Left colon (tissue), 2 donors: ENCODE results near the gene MRAS. TPM values are rescaled to one million over a fixed set of nuclear protein-coding genes. Genes with fewer than 3 reads are reported as not detected.
"Not testable (repeated sequence)": the region's sequence is repeated elsewhere in the genome, so short reads cannot be mapped to it uniquely, and the experiment has no call there.

Source experiments
- ATAC-seq: fragments of 200-7000 bp; cut with Tn5 transposase; one replicate; pipeline ENCODE4 v1.9.1; 2020; ENCODE audit warnings: mild to moderate bottlenecking, moderate library complexity
- DNase-seq, 2 donors: peaks; one replicate each; pipeline ENCODE4 v3.0.0-alpha.2; 2020
- intact Hi-C, 2 donors: fragments of 100-400 bp; cut with DNase I in 1 of 2; cut with micrococcal nuclease in 1 of 2; formaldehyde crosslinking; loops; one replicate each; pipeline versions ENCODE4 v1.11.2 to v1.14.0; 2022; cut with DNase I, micrococcal nuclease
- total RNA-seq, 2 donors: library from RNA; stranded (reverse); fragmentation: NEBNext Ultra II Directional; extraction: Animal tissue kit (Norgen Biotek cat#: 25700); gene quantifications; one replicate each; pipeline ENCODE4 v1.2.1, GENCODE V29; 2021
- donor health status: DM: no; HTN: no; CAD: no.
- donor health status: DM: yes; HTN: yes; CAD: no.

The MRAS gene
- total RNA-seq, 2 donors from 2014 or later = 3.9 to 6.3 TPM

DNA sequence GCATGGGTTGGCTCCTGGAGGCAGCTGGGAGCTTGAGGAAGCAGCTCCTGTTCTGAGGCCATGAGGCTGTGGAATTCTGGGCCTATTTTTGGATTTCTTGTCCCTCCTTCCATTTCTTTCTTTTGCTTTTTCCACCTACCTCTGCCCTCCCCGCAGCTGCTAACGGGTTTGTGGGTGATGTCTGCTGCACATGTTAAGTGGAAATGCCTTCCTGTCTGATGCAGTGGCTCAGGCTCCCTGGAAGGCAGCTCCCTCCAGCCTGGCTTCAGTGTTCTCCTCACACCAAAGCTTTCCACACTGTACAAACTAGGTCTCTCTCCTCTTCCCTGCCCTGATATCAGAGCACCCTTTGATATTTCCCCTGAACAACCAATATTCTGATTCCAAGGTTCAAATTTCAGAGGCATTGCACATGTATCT, 52.3 kb downstream of the MRAS start:
- intact Hi-C loops = no loop called here
- ATAC-seq = no peak
- DNase-seq = no peak

DNA sequence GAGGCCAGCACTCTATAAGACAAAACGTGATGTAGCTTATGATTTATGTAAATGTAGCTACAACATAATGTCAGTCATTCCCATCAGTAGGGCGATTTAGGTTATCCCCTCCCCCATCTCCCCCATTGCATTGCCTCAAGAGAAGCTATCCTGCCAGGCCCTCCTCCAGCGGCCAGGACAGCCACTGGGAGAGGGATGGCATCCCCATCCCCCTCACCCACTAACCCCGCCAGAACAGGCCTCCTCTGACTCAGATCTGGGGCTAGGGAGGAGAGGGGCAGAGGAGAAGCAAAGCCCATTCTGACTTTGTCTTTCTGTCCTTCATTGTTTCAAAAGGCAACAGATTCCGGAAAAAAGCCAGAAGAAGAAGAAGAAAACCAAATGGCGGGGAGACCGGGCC, 53.5 kb downstream of the MRAS start:
- intact Hi-C loops = no loop called here
- ATAC-seq (no peak), DNase-seq (no peak)

DNA sequence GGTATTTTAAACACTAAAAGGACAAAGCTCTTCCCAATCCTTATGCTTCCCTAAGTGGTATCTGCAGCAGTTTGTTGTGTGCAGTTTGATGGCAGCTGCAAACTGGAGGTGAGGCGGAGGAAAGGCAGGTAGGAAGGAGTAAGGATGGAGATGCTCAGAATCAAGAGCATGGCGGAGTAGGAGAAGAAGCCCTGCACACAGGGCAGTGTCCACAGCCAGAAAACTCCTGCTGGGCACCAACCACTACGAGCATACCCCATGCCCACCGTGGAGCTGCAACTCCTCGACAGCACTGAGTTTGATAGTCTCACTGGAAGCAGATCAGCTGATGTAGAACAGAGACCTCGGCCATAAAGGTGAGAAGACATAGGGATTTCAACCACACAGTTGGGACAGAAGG, 55.7 kb downstream of the MRAS start:
- no peak for DNase-seq

DNA sequence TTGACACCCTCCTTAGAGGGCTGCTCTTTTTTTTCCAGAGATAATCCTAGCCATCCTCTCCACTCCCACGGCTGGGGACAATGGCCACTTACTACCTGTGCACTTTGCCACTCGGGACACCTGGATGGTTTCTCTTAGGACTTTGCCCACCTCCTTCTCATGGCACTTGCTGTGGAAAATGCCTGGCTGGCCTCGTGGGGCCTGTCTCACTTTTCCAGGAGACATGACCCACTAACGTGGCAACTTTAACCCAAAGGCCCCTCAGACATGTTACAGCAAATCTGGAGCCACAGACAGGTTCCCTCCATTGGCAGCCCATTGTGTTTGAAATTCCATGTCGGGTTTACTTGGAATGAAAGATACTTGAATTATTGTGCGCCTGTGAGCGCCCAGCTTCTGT, 56.6 kb downstream of the MRAS start:
- ATAC-seq = no peak
- DNase-seq = no peak
- intact Hi-C loops = no loop called here

More for the DNA sequence above, 55.7 kb downstream of the MRAS start:
- intact Hi-C loops = no loop called here
- no peak for ATAC-seq

DNA sequence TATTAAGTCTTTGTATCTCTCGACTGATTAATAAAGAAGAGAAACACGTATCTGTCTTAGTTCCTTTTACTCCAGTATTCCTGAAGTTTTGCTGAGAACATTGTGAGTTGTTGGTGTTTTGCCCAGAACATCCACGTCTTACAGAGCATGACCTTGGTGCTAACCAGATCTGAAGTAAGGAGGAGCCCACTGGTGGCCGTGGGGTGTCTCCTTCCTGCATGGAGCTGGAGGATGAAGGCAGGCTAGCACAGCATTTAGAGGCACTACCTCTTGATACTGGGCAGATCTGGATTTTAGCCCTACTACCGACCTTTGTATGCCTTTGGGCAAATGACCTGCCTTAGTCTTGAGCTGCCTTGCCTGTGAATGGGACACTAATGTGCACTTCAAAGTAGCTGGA, 57.1 kb downstream of the MRAS start:
- ATAC-seq (no peak), DNase-seq (no peak)
- intact Hi-C loops = no loop called here

DNA sequence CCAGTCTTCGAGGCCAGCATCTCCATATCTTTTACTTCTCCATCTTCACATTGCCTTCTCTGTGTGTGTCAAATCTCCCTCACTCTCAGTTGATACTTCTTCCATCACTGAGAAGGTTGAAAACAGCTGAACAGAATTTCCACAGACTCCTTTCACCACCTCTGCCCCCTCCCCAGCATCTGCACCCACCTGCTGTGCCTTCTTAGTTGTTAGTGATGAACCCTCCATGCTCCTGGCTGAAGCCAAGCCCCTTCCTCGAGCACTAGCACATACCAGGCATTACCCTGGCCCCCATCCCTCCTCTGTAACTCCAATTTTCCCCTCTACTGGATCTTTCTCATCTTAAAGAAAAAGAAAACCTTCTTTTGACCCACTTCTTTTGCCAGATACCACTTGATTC, 58.2 kb downstream of the MRAS start:
- ATAC-seq (no peak), DNase-seq (no peak)
- intact Hi-C loops = no loop called here

DNA sequence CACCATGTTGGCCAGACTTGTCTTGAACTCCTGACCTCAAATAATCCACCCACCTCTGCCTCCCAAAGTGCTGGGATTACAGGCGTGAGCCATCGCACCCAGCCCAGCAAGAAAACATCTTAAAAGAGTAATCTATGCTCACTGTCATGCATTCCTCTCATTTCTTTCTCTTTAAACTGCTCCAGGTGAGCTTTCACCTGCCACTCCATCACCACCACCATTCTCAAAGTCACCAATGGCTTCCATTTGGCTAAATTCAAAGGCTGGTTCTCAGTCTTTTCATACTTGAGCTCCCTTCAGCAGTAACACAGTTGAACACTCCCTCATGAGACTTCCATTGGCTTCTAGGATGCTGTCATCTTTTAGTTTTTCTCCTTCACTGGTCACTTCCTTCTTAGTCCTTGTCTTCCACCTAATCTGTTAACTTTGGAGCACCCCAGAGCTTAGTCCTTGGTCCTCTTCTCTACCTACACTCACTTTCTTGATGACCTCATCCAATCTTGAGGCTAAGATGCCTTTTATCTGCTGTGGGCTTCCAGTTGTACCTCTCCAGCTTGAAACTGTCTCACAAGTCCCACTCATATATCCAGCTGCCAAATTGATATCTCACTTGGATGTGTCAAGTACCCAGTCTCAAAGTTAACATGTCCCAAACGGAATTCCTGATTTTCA, 59.0 kb downstream of the MRAS start:
- DNase-seq = no peak
- no peak for ATAC-seq
- intact Hi-C loops = no loop called here

DNA sequence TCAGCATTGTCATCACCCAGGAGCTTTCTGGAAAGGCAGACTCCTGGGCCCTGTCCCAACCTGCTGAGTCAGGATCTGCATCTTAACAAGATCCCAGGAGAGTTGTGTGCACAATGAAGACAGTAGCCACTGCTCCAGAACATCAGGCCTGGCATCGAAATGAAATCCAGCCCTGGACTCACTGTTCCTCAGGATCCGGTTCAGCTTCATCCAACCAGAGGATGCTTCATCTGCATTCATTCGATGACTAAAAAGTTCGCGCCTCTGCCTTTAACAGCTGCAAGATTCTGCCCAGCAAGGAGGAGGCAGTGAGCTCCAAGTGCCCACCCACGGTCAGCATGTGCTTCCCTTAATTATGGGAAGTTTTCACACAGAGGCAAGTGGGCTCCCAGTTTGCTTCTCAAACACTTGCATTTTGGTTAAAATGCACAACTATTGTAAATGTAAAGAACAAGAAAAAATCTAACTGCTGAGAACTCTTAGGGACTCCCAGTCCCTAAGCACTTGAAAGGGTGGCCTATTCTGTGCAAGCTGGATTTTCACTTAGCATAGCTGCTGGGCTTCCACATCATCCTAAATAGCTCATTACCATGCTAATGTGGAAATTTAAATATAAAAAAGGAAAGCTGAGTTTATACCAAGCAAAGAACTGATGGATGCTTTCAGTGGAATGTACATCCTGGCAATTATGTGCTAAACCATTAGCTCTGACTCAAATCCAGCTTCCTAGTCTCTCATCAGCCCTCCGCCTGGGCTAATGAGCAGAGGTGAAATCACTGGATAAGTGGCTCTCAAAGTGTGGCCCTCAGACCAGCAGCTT, 60.6 kb downstream of the MRAS start:
- DNase-seq (no peak), ATAC-seq (no peak)
- intact Hi-C loops = no loop called here

DNA sequence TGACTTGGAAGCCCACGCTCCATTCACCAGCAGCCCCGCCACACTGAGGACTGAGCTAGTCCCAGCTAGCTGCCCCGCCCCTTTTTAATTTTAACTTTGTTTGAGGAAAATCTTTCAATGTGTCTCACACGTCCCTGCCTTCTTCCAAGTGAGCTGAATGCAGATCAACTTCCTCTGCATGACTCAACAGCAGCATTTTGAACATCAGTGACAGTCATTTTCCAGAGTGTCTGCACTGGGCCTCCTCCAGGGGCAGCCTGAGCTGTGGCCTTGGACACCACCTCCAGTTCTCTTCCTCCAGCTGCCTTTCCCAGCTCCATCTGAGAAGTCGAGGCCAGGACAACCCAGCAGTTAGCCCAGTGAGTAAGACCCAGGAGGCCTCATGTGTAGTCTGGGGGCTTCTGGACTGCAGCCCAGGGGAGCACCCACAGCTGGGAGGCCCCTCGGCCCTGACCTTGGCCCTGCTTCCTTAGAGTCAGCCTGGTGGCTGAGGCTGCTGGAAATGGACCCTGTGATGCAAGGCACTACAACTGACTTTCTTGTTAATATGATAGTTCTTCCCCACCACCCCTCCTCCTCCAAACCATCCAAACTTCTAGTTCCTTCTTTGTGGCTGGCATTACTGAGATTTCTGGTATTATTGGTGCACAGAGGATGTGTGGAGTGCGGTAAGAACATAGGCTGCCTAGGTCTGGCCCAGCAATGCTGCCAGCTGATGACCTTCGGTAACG, 64.6 kb downstream of the MRAS start:
- ATAC-seq = no peak
- intact Hi-C loops = loop anchor here in 1 of 2 donors (10.0 kb wide), 1 partner anchor 522 kb away; no protein-coding TSS in a partner anchor

DNA sequence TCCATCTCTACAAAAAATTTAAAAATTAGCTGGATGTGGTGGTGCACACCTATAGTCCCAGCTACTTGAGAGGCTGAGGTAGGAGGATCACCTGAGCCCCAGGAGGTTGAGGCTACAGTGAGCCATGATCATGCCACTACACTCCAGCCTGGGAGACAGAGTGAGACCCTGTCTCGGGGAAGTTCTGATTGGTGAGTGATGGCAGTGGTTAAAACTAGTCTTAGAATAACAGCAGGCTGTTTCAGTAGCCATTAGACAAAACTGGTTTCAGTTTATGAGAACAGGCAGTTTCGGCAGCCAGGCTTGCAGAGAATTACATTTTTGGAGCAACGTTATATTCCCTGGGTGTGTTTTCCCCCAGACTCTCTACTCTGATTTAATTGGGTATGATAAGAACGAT, 67.9 kb downstream of the MRAS start:
- DNase-seq, ATAC-seq: not testable (repeated sequence)
- intact Hi-C loops = loop anchor here in 1 of 2 donors (10.0 kb wide), 1 partner anchor 519 kb away; no protein-coding TSS in a partner anchor

More for the DNA sequence above, 64.6 kb downstream of the MRAS start:
- DNase-seq = no peak

DNA sequence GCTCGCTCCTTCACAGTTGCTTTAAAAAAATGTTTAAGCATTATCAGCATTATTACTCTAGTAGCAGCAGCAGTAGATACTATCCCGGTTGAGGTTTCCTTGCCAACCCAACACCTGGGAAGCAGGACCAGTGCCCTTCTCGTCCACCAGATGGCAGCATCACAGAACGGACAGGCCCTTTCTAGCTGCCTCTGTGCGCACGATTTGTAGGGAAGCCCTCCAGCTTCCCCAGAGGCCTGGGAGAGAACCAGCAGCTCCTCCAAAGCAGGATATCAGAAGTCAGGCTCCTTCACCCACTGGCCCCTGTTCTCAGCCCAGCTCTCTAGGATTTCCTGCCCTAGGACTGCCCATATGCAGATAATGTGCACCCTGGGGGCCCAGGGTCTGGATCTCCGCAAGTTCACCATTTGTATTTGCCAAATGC, 69.2 kb downstream of the MRAS start:
- ATAC-seq = peak; percentile 94
- intact Hi-C loops = loop anchor here in 1 of 2 donors (10.0 kb wide), 1 partner anchor 517 kb away; no protein-coding TSS in a partner anchor

DNA sequence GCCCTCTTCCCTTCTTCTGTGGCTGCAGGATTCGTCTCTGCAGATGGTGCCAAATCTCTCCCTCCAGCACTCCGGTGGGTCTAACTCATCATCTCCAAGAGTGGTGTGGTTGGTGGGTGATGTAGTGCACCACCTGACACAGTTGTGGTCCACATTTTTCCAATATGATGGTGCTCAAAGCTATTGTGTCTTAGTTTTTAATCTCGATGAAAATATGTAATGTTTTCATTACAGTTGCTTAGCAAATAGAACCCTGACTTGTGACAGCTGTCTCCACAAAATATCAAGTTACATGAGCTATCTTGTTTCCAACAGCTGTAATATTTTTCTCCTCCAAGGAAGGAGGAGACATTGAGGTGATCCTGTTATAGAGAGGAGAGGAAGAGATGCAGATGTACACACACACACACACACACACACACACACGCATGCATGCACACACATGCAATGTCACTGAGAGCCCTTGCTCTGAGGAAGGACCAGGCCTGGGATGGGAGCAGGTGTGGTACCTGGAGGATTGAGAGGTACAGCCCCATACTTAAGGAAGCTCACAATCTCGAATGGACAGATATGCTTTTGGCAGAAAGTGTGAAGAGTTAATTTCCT, 70.3 kb downstream of the MRAS start:
- no peak for DNase-seq
- intact Hi-C loops = loop anchor here in 1 of 2 donors (10.0 kb wide), 1 partner anchor 516 kb away; no protein-coding TSS in a partner anchor
- no peak for ATAC-seq

More for the DNA sequence above, 69.2 kb downstream of the MRAS start:
- peak; percentile 71 to 75 for DNase-seq

DNA sequence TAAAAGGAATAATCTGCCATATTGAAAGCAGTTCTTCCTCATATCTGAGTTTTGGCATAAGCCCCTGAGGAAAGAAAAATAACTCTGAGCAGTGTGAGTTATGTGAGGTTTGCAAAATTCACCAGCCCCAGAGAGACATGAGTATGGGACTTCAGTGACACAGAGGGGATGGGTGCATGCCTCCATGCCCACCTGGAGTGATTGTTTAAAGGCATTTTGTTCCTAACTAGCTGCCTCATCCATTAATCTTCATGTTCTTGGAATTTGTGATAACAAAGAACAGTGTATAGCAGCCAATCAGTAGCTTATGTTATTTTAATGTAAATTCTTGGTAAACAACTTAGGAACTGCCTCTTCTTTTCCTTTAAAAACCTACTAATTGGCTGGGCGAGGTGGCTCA, 74.9 kb downstream of the MRAS start:
- DNase-seq = no peak
- intact Hi-C loops = no loop called here
- ATAC-seq = no peak

DNA sequence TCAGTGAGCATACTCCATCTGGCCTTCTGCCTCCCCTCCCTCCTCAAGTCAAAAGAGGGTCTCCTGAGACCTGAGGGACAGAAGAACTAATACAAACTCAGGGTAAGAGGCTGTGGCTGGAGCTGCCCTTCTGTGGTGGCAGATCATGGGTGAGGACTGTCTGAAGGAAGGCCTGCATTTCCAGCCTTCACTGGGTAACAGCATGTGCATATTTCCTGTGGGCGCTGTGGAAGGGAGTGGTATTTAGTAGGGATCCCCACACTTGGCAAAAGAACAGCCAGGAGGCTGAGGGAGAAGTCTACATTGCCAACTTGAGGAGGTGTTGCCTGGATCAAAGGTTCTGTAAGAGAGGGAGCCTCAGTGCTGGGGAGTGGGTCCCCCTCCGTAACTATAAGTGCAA, 75.9 kb downstream of the MRAS start:
- ATAC-seq (no peak), DNase-seq (no peak)
- intact Hi-C loops = no loop called here

DNA sequence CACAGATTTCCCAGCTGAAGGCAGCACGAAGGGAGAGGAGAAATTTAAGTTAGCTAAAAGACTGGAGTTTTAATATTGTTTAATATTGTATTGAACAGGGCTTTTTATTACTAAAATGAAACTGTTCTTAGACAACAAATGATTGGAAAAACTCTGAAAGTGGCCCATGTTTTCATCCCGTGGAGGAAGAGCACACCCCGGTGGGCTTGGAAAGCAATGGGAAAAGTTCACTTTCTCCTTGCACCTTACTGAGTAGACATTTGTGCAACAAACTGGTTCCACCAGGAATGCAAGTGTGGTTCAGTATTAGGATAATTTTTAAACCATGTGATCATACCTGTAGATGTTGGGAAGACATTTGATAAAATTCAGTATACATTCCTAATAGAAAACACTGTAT, 77.8 kb downstream of the MRAS start:
- intact Hi-C loops = no loop called here
- DNase-seq (no peak), ATAC-seq (no peak)

DNA sequence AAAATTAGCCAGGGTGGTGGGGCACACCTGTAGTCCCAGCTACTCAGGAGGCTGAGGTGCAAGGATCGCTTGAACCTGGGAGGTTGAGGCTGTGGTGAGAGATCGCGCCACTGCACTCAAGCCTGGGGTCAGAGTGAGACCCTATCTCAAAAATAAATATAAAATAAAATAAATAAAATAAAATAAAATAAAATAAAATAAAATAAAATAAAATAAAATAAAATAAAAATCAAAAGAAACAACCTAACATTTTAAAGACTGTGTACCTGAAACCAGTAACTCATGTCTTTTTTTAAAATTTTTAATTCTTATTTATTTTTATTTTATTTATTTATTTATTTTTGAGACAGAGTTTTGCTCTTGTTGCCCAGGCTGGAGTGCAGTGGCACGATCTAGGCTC, 78.4 kb downstream of the MRAS start:
- DNase-seq, ATAC-seq, intact Hi-C loops: not testable (repeated sequence)

DNA sequence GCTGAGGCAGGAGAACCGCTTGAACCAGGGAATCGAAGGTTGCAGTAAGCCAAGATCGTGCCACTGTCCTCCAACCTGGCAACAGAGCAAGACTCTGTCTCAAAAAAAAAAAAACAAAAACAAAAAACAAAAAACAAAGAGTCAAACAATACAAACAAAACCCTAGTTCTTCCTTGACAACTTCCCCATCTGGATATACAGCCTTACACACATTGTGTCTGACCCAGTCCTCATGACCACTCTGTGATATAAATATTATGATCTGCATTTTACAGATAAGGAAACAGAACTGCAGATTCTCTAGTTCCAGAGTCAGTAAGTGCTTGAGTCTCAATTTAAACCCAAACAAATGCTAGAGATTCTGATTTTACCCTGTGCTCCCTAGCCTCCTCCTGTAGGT, 81.3 kb downstream of the MRAS start:
- DNase-seq (no peak), ATAC-seq (no peak)
- intact Hi-C loops = no loop called here

DNA sequence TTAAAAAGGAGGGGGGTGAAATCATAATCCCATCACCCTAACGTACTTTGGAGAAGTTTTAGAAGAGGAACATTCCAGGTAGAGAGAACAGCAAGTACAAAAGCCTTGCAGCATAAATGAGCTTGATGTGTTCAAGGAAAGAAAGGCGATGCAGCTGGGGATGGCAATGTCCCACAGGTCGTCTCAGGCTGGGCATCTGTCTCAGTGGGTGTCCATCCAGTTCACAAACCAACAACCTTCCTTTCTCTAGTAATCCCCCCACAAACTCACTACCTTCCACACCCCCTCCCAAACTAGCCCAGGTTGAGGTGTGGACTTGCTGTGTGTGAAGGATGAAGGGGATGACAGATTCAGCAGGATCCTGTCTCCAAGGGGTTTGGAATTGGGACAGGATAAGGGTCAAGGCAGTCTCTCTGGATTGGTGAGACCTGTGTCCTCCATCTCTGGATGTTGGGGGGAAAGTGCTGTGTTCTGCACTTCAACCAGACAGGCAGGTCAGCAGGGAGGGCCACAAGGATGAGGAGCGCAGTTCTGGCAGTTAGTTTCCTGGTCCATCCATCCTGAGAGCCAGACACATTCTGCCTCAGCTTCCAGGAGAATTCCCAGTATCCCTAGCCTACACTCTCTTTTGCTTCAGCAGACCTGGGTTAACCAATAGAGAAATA, 84.3 kb downstream of the MRAS start:
- ATAC-seq (no peak), DNase-seq (no peak)
- intact Hi-C loops = no loop called here

DNA sequence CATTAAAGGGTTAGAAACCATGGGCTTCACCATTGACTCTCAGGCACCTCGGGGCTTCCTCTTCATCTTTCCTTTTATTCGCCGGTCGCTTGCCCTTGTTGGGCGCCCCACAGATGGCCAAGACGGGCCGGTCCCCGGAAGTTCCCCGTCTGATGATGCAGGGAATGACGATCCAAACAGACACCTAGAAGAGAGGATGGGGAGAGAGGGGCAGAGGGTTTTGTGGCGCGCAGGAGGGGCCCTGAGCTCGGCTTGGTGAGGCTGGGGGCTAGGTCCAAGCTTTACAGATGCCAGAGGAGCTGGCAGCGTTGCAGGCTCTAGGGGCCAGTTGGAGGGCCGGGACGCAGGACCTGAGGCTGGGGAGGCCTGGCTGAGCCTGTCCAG, 85.5 kb downstream of the MRAS start:
- intact Hi-C loops = no loop called here
- ATAC-seq (no peak), DNase-seq (no peak)
